ENCODE results near the gene RADIL.

GRCh38 chr7:4791101-4791737 lies 92.3 kb downstream of the RADIL start:
- no peak for TF ChIP-seq CTCF (conservative IDR thresholded peaks at IDR 0.05; ENCODE audit: low read depth, low read length)
- TF ChIP-seq EZH2 (IDR thresholded peaks at IDR 0.05; ENCODE audit: borderline replicate concordance, low read depth, low read length, poor library complexity, severe bottlenecking): no peak
